Prostate gland (tissue), 2 donors: ENCODE measurements around the gene SGMS2. TPM values are rescaled to one million over a fixed set of nuclear protein-coding genes. Genes with fewer than 3 reads are reported as not detected.

Source experiments
- DNase-seq: peaks from one replicate; pipeline ENCODE4 v3.0.0-alpha.2; 2019; ENCODE audit warnings: low spot score
- H3K27ac ChIP-seq, 2 donors: fragments of 200-600 bp; sonication (generic); 2 replicates each; pipeline ENCODE4 v1.5.1; 2017 to 2019
- H3K27me3 ChIP-seq: fragments of 200-600 bp; sonication (generic); replicated peaks from 2 replicates; pipeline ENCODE4 v1.5.1; 2019; ENCODE audit not compliant: insufficient read depth
- H3K36me3 ChIP-seq, 2 donors: fragments of 200-600 bp; sonication (generic); 1 replicate in 1 of 2; 2 replicates in 1 of 2; pipeline versions ENCODE4 v1.5.1 to v1.8.1; 2017 to 2019
- H3K4me1 ChIP-seq: fragments of 200-600 bp; sonication (generic); replicated peaks from 2 replicates; pipeline ENCODE4 v1.5.1; 2019
- H3K4me3 ChIP-seq, 2 donors: fragments of 200-600 bp; sonication (generic); 2 replicates each; pipeline ENCODE4 v1.5.1; 2017 to 2019
- H3K9me3 ChIP-seq: fragments of 200-600 bp; sonication (generic); 2 replicates; pipeline ENCODE4 v1.5.1; 2017
- CTCF ChIP-seq, 4 experiments: fragments of 200-600 bp in 2 of 4; fragments of 450-650 bp in 2 of 4; sonication (generic) in 2 of 4; IDR thresholded peaks; 1 replicate in 3 of 4; 2 replicates in 1 of 4; pipeline ENCODE4 v1.5.1; 2016 to 2019; ENCODE audit warnings: antibody characterized with exemption in 4 of 4, mild to moderate bottlenecking in 2 of 4, moderate library complexity in 2 of 4
- POLR2A ChIP-seq: fragments of 450-650 bp; IDR thresholded peaks from one replicate; pipeline ENCODE4 v1.6.1; 2016; ENCODE audit warnings: antibody characterized with exemption, mild to moderate bottlenecking
- POLR2AphosphoS5 ChIP-seq: sonication (generic); formaldehyde crosslinking; IDR thresholded peaks from one replicate; pipeline ENCODE4 v1.6.1; 2017; ENCODE audit warnings: antibody characterized with exemption
- WGBS: methylation state at CpG from one replicate; pipeline ENCODE4 v1.1.5; 2018; 5-methylcytosine and 5-hydroxymethylcytosine counted together
- intact Hi-C: fragments of 100-400 bp; cut with DNase I; formaldehyde crosslinking; loops from one replicate; pipeline ENCODE4 v1.14.2; 2022
- total RNA-seq, 2 donors: library from RNA; depleted of rRNA; stranded (reverse); fragments of >200 nt; gene quantifications; one replicate each; pipeline ENCODE4 v1.1.0, GENCODE V29; 2016

Gene SGMS2
- total RNA-seq, 2 donors from 2014 or later = 37.4 to 53.6 TPM

DNA sequence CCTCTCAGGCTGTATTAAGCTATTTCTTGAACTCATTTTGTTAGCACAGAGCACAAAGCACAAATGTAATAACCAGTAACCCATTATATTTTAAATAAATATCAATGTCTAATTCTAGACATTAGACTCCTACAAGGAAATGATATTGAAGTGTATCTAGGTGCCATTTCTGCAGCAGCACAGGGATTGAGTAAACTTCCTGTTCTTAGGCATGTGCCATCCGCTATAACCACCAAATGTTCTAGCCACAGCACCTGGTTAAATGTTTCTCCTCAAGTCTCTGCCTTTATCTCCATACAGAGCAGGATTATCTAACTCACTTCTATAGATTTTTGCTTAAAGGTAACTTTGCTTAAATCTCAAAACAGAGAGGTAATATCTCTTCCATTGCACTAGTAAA lies 51.4 kb downstream of the SGMS2 start:
- DNase-seq = no peak
- 70% methylated on average over 1 of the region's 1 CpG for WGBS
- TF ChIP-seq POLR2AphosphoS5 (no peak), CTCF (IDR thresholded peaks at IDR 0.05) (no peak), POLR2A (no peak)

DNA sequence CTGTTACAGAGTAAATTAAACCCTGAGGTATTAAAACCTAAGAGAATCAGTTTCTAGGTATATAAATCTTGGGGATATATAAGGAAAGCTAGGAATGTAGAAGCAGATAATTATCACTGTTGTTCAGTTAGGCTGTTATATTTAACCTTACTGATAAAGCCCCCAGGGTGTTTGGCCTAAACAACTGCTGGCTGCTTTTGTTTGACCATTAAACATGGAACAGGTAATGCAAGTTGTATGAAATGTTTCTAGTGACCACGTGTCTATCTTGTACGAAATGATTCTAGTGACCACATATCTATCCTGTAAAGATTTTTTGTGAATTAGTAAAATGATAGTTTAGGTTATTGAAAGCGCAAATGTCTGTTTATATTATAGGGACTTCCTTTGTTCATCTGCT lies 52.6 kb downstream of the SGMS2 start:
- Histone ChIP-seq H3K36me3 (no peaks in the 10 kb centered on the region), H3K27ac (peak overlapping the region in 1 of 2 donors; percentile 57), H3K27me3 (no peaks in the 10 kb centered on the region), H3K4me3 (no peak overlapping the region), H3K9me3 (no peaks in the 10 kb centered on the region), H3K4me1 (peaks cover 7% of the 10 kb centered on the region)
- 37% methylated on average over 3 of the region's 3 CpGs for WGBS
- TF ChIP-seq POLR2AphosphoS5 (peak; percentile 65), CTCF (IDR thresholded peaks at IDR 0.05) (no peak), POLR2A (no peak)
- intact Hi-C loops = no loop called here
- DNase-seq = no peak

More for the DNA sequence above, 51.4 kb downstream of the SGMS2 start:
- no peaks in the 10 kb centered on the region for H3K27me3 ChIP-seq
- H3K9me3 ChIP-seq = no peaks in the 10 kb centered on the region
- no peaks in the 10 kb centered on the region for H3K36me3 ChIP-seq
- intact Hi-C loops = no loop called here
- H3K27ac ChIP-seq = peak overlapping the region; percentile 4 to 57
- peaks cover 7% of the 10 kb centered on the region for H3K4me1 ChIP-seq
- H3K4me3 ChIP-seq = no peak overlapping the region

DNA sequence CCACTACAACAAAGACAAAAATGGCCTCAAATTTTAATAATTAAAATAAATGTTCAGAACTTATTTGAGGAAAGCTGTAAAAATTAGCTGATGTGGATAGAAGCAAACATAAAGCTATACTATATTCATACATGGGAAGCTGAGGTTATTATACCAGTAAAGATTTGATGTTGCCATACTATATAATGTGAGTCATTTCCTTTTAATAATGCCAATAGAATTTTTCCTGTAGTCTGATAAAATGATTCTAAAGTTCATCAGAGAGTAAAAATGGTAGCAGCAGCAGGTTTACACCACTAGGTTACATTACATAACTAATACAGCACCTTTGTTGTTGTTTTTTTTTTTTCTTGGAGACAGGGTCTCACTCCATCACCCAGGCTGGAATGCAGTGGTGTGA lies 61.1 kb downstream of the SGMS2 start:
- no peaks in the 10 kb centered on the region for H3K9me3 ChIP-seq
- no peaks in the 10 kb centered on the region for H3K27me3 ChIP-seq
- no peaks in the 10 kb centered on the region for H3K36me3 ChIP-seq
- no peak for DNase-seq
- intact Hi-C loops = no loop called here
- TF ChIP-seq POLR2AphosphoS5 (no peak), POLR2A (no peak), CTCF (IDR thresholded peaks at IDR 0.05) (no peak)
- H3K4me1 ChIP-seq = no peaks in the 10 kb centered on the region
- no peak overlapping the region for H3K4me3 ChIP-seq
- peak overlapping the region in 1 of 2 donors; percentile 67 for H3K27ac ChIP-seq

- TF ChIP-seq POLR2A (no peak), POLR2AphosphoS5 (no peak), CTCF (IDR thresholded peaks at IDR 0.05) (no peak)
- H3K27me3 ChIP-seq = no peaks in the 10 kb centered on the region
- intact Hi-C loops = no loop called here
Observed at GRCh38 chr4:107888237-107888636, 63.5 kb downstream of the SGMS2 start.

DNA sequence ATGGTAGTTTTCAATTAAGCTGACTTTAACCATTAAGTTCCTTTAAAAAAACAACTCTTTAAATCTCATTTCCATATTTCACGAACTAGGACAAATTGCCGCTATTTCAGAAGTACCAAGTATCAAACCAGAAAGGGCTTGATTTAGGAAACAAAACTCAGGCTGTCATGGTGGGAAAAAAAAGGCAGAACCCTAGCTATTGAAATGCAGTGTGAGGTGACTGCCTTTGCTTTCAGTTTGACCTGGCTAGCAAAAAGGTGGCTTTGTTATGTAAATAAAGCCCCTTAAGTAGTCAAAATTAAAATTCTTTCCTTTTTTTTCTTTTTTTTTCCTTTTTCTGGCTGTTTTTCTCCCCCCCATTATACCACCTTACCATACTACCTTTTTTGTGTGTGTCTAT lies 66.0 kb downstream of the SGMS2 start:
- Histone ChIP-seq H3K27ac (no peak overlapping the region), H3K4me3 (no peak overlapping the region), H3K27me3 (no peaks in the 10 kb centered on the region), H3K36me3 (no peaks in the 10 kb centered on the region), H3K4me1 (peaks cover 5% of the 10 kb centered on the region), H3K9me3 (no peaks in the 10 kb centered on the region)
- WGBS = 90% methylated on average over 2 of the region's 2 CpGs
- TF ChIP-seq POLR2A (no peak), CTCF (IDR thresholded peaks at IDR 0.05) (no peak), POLR2AphosphoS5 (no peak)
- no peak for DNase-seq
- intact Hi-C loops = no loop called here

More at GRCh38 chr4:107888237-107888636, 63.5 kb downstream of the SGMS2 start:
- Histone ChIP-seq H3K9me3 (no peaks in the 10 kb centered on the region), H3K36me3 (no peaks in the 10 kb centered on the region), H3K4me1 (no peaks in the 10 kb centered on the region), H3K27ac (no peak overlapping the region), H3K4me3 (no peak overlapping the region)
- no peak for DNase-seq
- 62% methylated on average over 2 of the region's 2 CpGs for WGBS
